KBM-7 (cell line): ENCODE results near the gene LRP1.
A peak's percentile ranks its signal among the peaks of the same experiment; 100 is the strongest.

Experiments used
- DNase-seq: peaks from one replicate; pipeline ENCODE4 v3.0.0-alpha.2; 2015
- in situ Hi-C: fragments of 300-500 bp; cut with MboI; formaldehyde crosslinking; loops from 2 replicates; pipeline ENCODE4 v1.14.3; 2020; ENCODE audit warnings: low sequenced_read_pairs, low pct_unique_long_range_greater_than_20kb, mixed read lengths

Gene LRP1

DNA sequence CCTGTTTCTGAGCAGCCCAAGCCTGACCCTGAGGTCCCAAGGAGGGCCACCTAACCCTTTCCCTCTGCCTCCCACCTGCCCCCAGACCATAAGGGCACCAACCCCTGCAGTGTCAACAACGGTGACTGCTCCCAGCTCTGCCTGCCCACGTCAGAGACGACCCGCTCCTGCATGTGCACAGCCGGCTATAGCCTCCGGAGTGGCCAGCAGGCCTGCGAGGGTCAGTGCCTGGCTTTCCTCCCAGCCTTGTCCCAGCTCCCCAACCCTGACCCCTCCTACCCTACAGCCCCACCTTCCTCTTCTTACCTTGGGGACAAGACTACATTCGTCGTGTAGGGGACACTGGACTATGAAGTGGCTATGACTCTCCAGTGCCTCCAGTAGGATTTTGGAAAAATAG lies 52.8 kb downstream of the LRP1 start:
- in situ Hi-C loops, result no loop called here

DNA sequence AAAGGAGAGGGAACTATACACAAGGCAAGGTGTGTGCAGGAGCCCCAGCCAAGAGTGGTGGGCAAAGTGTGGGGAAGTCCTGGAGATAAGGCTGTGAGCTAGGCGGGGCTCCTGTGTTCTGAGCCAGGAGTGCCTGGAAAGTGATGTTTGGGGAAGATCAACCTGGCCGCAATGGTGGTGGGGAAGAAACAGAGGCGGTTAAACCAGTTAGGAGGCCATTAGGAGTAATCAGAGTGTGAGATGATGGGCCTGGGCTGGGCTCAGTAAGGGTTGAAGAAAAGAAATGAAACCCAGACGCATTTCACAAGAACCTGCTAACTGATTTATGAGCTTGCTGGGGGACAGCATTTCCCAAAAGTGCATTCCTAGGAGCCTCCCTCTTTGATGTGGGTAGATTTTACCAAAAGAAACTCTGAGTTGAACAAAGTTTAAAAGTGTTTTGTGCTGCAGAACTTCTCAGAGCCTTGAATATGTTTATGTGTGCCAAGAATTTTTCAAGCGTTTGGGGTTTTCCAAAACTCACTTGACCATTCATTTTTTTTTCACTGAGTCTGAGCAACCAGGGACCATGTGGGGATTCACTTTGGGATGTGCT lies 53.4 kb downstream of the LRP1 start:
- DNase-seq, result no peak

More for the DNA sequence above, 52.8 kb downstream of the LRP1 start:
- DNase-seq, result no peak

DNA sequence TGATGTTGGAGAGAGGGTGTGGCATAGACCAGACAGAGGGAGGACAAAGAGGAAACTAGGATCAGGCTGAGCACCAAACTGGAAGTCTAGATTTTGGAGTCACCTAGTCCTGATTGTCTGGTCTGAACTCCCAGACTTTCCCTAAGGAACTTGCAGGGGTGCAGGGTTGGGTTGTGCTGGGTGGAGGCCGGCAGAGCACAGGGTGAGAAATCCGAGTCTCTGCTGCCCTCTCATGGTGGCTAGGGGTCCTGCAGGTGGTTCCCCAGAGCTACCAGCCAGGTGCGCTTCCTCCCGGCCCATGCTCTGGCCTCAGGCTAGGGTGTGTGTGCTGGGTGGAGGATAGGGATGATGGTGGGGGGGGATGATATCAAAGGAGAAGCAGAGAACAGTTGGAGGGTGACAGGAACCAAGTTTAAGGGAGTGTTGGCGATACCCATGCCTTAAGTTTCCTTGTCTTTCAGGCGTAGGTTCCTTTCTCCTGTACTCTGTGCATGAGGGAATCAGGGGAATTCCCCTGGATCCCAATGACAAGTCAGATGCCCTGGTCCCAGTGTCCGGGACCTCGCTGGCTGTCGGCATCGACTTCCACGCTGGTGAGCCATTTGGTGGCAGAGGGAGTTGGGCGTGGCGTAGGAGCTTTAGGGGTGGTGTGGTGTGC lies 54.8 kb downstream of the LRP1 start:
- DNase-seq, result peak; percentile 78
- in situ Hi-C loops, result no loop called here

More for the DNA sequence above, 53.4 kb downstream of the LRP1 start:
- in situ Hi-C loops, result no loop called here

DNA sequence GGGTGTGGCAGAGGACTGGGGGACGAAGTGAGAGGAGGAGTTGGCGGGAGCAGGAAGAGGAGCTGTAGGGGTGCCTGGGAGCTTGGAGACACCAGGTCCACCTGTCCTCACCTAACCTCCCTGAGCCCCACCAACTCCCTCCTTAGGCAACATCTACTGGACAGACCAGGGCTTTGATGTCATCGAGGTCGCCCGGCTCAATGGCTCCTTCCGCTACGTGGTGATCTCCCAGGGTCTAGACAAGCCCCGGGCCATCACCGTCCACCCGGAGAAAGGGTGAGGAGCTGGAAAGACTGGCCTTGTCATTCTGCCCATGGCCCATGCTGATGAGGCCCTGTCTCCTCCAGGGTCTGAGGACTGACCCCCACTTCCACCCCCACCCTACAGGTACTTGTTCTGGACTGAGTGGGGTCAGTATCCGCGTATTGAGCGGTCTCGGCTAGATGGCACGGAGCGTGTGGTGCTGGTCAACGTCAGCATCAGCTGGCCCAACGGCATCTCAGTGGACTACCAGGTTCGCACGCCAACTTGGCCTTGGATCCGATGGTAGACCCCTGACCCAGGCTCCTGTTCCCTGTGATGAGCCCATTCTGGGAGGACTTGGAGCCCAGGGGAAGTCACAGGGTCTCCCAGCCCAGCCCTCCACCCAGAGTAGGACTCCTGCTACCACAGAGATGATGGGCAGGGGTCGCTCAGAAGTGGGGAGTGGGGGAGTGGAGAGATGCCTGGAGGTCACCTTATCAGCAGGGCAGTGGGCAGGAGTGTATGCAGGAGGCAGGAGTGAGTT lies 55.8 kb downstream of the LRP1 start:
- in situ Hi-C loops, result no loop called here

DNA sequence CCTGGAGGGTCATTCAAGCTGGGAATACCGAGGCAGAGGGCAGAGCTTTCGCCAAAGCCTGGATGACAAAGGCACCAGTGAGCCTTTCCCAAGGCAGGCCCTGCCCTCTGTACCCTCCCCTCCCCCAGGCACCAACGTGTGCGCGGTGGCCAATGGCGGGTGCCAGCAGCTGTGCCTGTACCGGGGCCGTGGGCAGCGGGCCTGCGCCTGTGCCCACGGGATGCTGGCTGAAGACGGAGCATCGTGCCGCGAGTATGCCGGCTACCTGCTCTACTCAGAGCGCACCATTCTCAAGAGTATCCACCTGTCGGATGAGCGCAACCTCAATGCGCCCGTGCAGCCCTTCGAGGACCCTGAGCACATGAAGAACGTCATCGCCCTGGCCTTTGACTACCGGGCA lies 57.1 kb downstream of the LRP1 start:
- in situ Hi-C loops, result no loop called here

More for the DNA sequence above, 55.8 kb downstream of the LRP1 start:
- no peak for DNase-seq

DNA sequence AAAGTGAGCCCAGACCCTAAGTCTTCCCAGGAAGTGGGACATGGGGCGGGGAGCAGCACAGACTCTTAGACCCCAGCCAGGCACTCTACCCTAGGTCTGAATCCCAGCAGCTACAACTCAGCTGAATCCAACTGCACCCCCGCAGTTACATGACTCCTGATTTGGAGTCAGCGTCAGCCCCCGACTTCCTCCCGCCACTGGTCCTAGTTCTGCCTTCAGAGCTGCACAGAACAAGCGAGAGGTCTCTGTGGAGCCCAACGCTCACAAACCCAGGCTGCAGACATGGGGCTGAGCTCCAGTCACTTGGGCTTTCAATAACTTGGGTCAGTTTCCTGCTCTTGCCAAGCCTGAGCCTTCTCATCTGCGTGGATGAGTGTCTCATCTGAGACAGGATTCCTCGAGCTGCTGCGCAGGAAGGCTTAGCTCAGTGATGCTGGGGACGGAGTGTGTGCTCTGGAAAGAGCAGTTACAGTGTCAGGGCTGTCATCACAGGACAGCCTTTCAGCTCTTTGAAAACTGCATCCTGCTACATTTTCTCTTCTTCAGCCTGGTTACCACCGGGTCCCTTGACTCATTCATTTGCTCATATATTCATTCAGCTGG lies 57.7 kb downstream of the LRP1 start:
- DNase-seq, result no peak
- in situ Hi-C loops, result no loop called here

More for the DNA sequence above, 57.1 kb downstream of the LRP1 start:
- no peak for DNase-seq

DNA sequence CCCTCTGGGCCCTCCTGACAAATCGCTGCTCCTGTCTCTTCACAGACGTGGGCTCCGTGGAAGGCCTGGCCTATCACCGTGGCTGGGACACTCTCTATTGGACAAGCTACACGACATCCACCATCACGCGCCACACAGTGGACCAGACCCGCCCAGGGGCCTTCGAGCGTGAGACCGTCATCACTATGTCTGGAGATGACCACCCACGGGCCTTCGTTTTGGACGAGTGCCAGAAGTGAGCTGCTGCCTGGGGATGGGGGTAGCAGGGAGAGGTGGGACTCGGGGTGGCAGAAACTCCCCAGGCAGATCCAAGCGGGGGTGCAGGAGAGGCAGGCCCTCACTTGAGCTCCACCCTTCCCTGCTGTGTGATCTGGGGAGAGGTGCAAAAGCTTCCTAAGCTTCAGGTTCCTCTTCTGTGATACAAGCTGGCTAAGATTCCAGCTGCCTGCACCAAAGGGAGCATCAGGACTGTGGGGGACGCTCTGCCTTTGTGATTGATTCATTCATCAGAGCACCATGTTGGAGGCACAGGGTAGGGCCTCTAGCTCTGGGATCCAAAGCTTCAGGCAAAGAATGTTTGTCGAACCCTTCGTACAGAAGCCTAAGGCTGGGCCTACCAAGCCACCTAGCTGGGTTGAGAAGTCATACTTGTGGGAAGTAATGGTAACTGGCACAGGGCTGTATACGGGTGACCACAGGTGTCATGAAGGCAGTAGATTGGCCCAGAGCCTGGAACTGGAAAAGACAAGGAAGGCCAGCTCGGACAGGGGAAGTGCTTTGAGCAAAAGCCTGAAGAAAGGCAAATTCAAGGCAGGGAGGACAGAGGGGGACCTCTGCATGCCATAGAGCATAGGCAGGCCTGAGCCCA lies 59.2 kb downstream of the LRP1 start:
- no peak for DNase-seq
- in situ Hi-C loops, result no loop called here

DNA sequence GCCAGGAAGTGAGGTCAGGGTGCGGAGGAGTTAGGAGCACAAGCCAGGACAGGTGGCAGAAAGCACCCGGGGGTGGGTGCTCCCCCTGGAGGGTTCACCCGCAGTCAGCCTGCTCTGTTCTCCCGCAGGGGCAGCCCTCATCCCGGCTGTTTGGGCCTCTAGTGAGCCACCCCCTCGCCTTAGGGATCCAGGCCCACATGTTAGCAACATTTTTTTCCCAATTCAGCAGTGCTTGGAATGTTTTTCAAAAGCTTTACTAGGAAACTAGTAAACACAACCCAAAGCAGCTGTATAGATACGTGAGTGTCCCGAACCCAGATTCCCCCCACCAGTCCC lies 59.8 kb downstream of the LRP1 start:
- no peak for DNase-seq
- in situ Hi-C loops, result no loop called here

DNA sequence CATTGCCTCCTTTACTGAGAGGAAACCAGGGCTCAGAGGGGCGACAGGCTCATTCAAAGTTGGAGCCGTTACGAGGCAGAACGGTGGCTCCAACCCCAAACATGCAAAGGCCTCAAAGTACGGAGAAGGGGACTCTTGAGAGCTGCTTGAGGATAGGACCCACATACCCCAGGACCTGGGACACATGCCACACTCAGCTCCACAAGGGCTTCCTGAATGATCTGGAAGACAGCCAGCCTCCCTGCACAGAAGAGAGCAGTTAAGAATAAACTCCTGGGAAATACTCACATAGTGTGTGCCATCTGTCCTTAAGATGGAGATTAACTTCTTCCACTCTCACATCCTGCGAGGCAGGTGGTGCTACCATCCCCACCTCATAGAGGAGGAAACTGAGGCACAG lies 61.8 kb downstream of the LRP1 start:
- no peak for DNase-seq
- in situ Hi-C loops, result no loop called here

DNA sequence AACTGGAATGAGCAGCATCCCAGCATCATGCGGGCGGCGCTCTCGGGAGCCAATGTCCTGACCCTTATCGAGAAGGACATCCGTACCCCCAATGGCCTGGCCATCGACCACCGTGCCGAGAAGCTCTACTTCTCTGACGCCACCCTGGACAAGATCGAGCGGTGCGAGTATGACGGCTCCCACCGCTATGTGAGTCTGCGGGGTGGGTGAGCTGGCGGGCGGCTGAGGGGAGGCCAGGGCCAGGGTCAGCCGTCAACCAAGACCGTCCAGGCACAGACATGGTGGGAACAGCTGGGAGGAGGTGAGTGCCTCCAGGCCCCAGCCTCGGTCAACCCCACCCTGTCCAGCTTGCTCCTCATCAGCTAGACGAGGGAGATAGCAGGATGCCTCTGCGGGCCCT lies 62.5 kb downstream of the LRP1 start:
- in situ Hi-C loops, result no loop called here
- DNase-seq, result no peak

DNA sequence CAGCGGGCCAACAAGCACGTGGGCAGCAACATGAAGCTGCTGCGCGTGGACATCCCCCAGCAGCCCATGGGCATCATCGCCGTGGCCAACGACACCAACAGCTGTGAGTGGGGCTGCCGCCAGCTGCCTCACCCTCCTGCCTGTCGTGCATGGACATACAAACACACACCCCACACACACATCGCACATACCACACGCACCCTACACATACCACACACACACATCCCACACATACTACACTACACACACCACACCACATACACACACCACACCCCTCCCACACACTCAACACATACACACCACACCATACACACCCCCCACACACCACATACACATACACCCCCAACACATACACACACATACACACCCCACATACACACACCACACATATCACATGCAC lies 63.1 kb downstream of the LRP1 start:
- in situ Hi-C loops, result no loop called here
- no peak for DNase-seq

DNA sequence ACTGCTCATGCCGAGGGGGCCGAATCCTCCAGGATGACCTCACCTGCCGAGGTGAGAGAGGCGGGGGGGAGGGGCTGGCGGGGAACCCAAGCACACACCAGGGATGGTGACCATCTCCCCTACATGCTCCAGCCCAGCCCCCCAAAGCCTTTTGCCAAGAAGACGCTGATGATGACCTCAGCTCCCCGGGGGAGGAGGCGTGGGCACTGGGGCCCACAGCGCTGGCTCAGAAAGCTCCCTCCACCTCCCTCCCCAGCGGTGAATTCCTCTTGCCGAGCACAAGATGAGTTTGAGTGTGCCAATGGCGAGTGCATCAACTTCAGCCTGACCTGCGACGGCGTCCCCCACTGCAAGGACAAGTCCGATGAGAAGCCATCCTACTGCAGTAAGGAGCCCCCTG lies 64.6 kb downstream of the LRP1 start:
- no peak for DNase-seq
- in situ Hi-C loops, result no loop called here

DNA sequence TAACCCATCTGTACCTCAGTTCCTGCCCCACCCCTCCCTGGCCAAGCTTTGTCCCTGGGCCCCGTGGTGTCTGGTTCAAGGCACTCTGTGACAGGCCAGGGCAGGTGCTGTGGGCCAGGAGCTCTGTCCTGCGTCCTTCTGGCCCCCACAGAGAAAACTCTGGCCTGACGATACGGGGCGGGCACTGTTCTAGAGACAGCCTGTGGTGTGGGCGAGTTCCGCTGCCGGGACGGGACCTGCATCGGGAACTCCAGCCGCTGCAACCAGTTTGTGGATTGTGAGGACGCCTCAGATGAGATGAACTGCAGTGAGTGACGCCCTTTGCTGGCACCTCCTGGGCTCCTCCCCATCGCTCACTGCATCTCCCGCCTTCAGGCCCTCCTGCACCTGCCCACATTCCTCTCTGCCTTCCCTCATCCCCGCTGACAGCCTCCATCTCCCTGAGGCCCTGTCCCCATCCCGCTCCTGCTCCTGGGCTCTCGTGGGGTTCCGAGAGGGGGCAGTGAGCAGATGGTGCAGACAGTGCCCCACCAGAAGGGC lies 65.5 kb downstream of the LRP1 start:
- DNase-seq, result no peak
- in situ Hi-C loops, result no loop called here

DNA sequence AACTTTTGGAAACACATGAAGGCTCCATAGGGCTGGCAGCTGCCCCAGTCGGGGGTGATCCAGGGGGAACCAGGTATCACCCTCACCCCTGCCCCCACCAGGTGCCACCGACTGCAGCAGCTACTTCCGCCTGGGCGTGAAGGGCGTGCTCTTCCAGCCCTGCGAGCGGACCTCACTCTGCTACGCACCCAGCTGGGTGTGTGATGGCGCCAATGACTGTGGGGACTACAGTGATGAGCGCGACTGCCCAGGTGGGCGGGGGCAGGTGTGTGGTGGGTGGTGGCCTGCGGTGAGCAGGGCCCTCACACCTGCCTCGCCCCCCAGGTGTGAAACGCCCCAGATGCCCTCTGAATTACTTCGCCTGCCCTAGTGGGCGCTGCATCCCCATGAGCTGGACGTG lies 66.0 kb downstream of the LRP1 start:
- no peak for DNase-seq
- in situ Hi-C loops, result no loop called here

DNA sequence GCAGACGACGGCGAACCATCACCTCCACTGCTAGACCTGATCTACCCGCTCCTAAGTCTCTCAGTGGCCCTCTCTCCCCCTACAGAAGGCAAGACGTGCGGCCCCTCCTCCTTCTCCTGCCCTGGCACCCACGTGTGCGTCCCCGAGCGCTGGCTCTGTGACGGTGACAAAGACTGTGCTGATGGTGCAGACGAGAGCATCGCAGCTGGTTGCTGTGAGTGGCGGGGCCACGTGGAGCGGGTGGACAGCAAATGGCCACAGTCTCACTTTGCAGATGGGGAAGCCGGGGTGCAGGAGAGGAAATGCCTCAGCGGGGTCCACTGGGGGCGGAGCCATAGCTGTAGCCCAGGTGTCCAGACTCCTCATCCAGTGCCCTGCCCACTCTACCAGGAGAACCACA lies 66.9 kb downstream of the LRP1 start:
- in situ Hi-C loops, result no loop called here
- DNase-seq, result no peak

DNA sequence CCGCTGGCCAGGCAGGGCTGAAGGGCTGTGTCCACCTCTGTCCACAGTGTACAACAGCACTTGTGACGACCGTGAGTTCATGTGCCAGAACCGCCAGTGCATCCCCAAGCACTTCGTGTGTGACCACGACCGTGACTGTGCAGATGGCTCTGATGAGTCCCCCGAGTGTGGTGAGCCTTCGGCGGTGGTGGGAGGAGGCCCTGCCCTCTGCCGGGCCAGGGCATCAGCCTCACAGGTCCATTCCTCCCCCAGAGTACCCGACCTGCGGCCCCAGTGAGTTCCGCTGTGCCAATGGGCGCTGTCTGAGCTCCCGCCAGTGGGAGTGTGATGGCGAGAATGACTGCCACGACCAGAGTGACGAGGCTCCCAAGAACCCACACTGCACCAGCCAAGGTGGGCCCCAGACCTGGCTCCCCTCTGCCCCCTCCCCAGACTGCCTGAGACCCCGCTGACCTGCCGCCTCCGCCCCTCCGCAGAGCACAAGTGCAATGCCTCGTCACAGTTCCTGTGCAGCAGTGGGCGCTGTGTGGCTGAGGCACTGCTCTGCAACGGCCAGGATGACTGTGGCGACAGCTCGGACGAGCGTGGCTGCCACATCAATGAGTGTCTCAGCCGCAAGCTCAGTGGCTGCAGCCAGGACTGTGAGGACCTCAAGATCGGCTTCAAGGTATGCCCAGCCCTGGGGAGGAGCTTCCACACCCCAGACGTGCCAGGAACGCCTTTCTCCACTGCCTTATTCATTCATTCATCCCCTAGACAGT lies 67.5 kb downstream of the LRP1 start:
- no peak for DNase-seq
- in situ Hi-C loops, result no loop called here

DNA sequence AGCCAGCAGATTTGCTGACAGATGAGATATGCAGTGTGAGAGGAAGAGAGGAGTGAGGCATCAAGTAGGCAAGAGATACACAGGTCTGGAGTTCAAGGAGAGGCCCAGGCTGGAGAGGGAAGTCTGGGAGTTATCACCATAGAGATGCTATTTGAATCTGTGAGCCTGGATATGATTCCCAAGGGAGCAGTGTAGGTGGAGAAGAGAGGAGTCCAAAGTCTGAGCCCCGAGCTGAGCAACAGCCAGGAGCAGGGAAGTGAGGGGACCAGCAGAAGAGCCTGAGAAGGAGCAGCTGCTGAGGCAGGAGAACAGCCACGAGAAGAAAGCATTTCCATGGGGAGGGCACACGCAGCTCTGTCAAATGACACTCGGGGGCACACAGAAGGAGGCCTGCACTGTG lies 68.2 kb downstream of the LRP1 start:
- no peak for DNase-seq
- in situ Hi-C loops, result no loop called here

DNA sequence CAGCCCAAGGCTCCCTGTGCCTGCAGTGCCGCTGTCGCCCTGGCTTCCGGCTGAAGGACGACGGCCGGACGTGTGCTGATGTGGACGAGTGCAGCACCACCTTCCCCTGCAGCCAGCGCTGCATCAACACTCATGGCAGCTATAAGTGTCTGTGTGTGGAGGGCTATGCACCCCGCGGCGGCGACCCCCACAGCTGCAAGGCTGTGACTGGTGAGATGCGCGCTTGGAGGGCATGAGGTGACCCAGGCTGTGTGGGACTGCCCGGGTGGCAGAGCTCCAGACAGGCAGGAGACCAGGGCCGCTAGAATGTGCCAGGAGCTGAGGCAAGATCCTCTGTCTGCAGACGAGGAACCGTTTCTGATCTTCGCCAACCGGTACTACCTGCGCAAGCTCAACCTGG lies 68.7 kb downstream of the LRP1 start:
- in situ Hi-C loops, result no loop called here

More for the DNA sequence above, 68.7 kb downstream of the LRP1 start:
- no peak for DNase-seq
